H9 (cell line): ENCODE measurements around the gene LIN7C. TPM values are rescaled to one million over a fixed set of nuclear protein-coding genes. Genes with fewer than 3 reads are reported as not detected.
A peak's percentile ranks its signal among the peaks of the same experiment; 100 is the strongest.

Source experiments
- DNase-seq: peaks from one replicate; pipeline ENCODE4 v3.0.0-alpha.2; 2017
- H2AFZ ChIP-seq: one replicate; pipeline ENCODE4 v1.6.1; 2013; ENCODE audit warnings: mild to moderate bottlenecking, low read length, control low read depth, moderate library complexity
- H2AK5ac ChIP-seq: 2 replicates; pipeline ENCODE4 v1.6.1; 2013; ENCODE audit warnings: low read length, control low read depth, mixed read lengths; ENCODE audit not compliant: insufficient read length
- H2BK120ac ChIP-seq: one replicate; pipeline ENCODE4 v1.6.1; 2013; ENCODE audit warnings: low read depth, mild to moderate bottlenecking, low read length, control low read depth, inconsistent platforms; ENCODE audit not compliant: poor library complexity, severe bottlenecking
- H2BK12ac ChIP-seq: 2 replicates; pipeline ENCODE4 v1.6.1; 2013; ENCODE audit warnings: low read length, control low read depth, mixed read lengths, low read depth; ENCODE audit not compliant: insufficient read length
- H2BK15ac ChIP-seq: 2 replicates; pipeline ENCODE4 v1.6.1; 2013; ENCODE audit warnings: low read depth, low read length, control low read depth
- H2BK20ac ChIP-seq: one replicate; pipeline ENCODE4 v1.6.1; 2013; ENCODE audit warnings: low read depth, mild to moderate bottlenecking, low read length, control low read depth, inconsistent platforms; ENCODE audit not compliant: poor library complexity, severe bottlenecking
- H2BK5ac ChIP-seq: 2 replicates; pipeline ENCODE4 v1.6.1; 2013; ENCODE audit warnings: low read length, control low read depth, mixed read lengths; ENCODE audit not compliant: insufficient read length
- H3K14ac ChIP-seq: 2 replicates; pipeline ENCODE4 v1.6.1; 2013; ENCODE audit warnings: low read length, control low read depth; ENCODE audit not compliant: insufficient read depth
- H3K18ac ChIP-seq: 2 replicates; pipeline ENCODE4 v1.6.1; 2013; ENCODE audit warnings: low read depth, mild to moderate bottlenecking, mixed read lengths, low read length, control low read depth; ENCODE audit not compliant: insufficient read length
- H3K23ac ChIP-seq: 2 replicates; pipeline ENCODE4 v1.6.1; 2013; ENCODE audit warnings: low read length, control low read depth, mixed read lengths, low read depth; ENCODE audit not compliant: insufficient read length
- H3K23me2 ChIP-seq: 2 replicates; pipeline ENCODE4 v1.6.1; 2013; ENCODE audit warnings: low read depth, mild to moderate bottlenecking, mixed read lengths, low read length, control low read depth; ENCODE audit not compliant: insufficient read length, poor library complexity, severe bottlenecking
- H3K27ac ChIP-seq: 2 replicates; pipeline ENCODE4 v1.5.1; 2013; ENCODE audit warnings: low read length, control low read depth, mixed read lengths, low read depth; ENCODE audit not compliant: insufficient read length
- H3K27me3 ChIP-seq: 2 replicates; pipeline ENCODE4 v1.6.1; 2013; ENCODE audit warnings: low read length, control low read depth, inconsistent platforms; ENCODE audit not compliant: insufficient read depth
- H3K4ac ChIP-seq: 2 replicates; pipeline ENCODE4 v1.6.1; 2013; ENCODE audit warnings: low read depth, mild to moderate bottlenecking, control low read depth, inconsistent platforms, low read length, moderate library complexity
- H3K4me1 ChIP-seq: 2 replicates; pipeline ENCODE4 v1.6.1; 2013; ENCODE audit warnings: low read length, control low read depth, inconsistent platforms; ENCODE audit not compliant: insufficient read depth
- H3K4me2 ChIP-seq: 2 replicates; pipeline ENCODE4 v1.6.1; 2013; ENCODE audit warnings: low read length, control low read depth, mixed read lengths; ENCODE audit not compliant: insufficient read length, insufficient read depth
- H3K56ac ChIP-seq: 2 replicates; pipeline ENCODE4 v1.6.1; 2013; ENCODE audit warnings: low read depth, mild to moderate bottlenecking, mixed read lengths, low read length, control low read depth; ENCODE audit not compliant: insufficient read length
- H3K79me1 ChIP-seq: 2 replicates; pipeline ENCODE4 v1.6.1; 2013; ENCODE audit warnings: low read depth, mild to moderate bottlenecking, moderate library complexity, low read length, control low read depth, inconsistent platforms; ENCODE audit not compliant: insufficient read depth, poor library complexity, severe bottlenecking
- H3K79me2 ChIP-seq: 2 replicates; pipeline ENCODE4 v1.6.1; 2013; ENCODE audit warnings: low read length, control low read depth, inconsistent platforms; ENCODE audit not compliant: insufficient read depth
- H3K9ac ChIP-seq: 2 replicates; pipeline ENCODE4 v1.6.1; 2013; ENCODE audit warnings: low read length, control low read depth, mixed read lengths; ENCODE audit not compliant: insufficient read length; ENCODE audit errors: extremely low read depth
- H3K9me3 ChIP-seq: one replicate; pipeline ENCODE4 v1.6.1; 2013; ENCODE audit warnings: low read depth, low read length, inconsistent platforms; ENCODE audit not compliant: control insufficient read depth
- H3T11ph ChIP-seq: one replicate; pipeline ENCODE4 v1.6.1; 2013; ENCODE audit warnings: mild to moderate bottlenecking, low read length, control low read depth, inconsistent platforms
- H4K20me1 ChIP-seq: one replicate; pipeline ENCODE4 v1.6.1; 2013; ENCODE audit not compliant: control insufficient read depth, insufficient read length, insufficient read depth
- H4K5ac ChIP-seq: 2 replicates; pipeline ENCODE4 v1.6.1; 2013; ENCODE audit warnings: low read depth, mild to moderate bottlenecking, mixed read lengths, low read length, control low read depth; ENCODE audit not compliant: insufficient read length
- H4K8ac ChIP-seq: replicated peaks from 2 replicates; pipeline ENCODE4 v1.6.1; 2013; ENCODE audit warnings: low read length, control low read depth, mixed read lengths, low read depth; ENCODE audit not compliant: insufficient read length
- H4K91ac ChIP-seq: 2 replicates; pipeline ENCODE4 v1.6.1; 2013; ENCODE audit warnings: low read depth, mild to moderate bottlenecking, moderate library complexity, mixed read lengths, low read length, control low read depth; ENCODE audit not compliant: insufficient read length
- H3K27ac Mint-ChIP-seq, 3 experiments: 2 replicates in 2 of 3; 3 replicates in 1 of 3; pipeline ENCODE4 v1.8.0; 2020 to 2021; ENCODE audit warnings: mixed read lengths in 3 of 3, mild to moderate bottlenecking in 1 of 3, moderate library complexity in 1 of 3
- H3K27me3 Mint-ChIP-seq: 2 replicates; pipeline ENCODE4 v1.8.0; 2021; ENCODE audit warnings: low read depth, mild to moderate bottlenecking, moderate library complexity, mixed read lengths
- H3K36me3 Mint-ChIP-seq, 3 experiments: 2 replicates in 2 of 3; 3 replicates in 1 of 3; pipeline ENCODE4 v1.8.0; 2020 to 2021; ENCODE audit warnings: low read depth in 3 of 3, mixed read lengths in 3 of 3; ENCODE audit not compliant: insufficient read depth in 1 of 3
- H3K4me1 Mint-ChIP-seq, 2 experiments: 2 replicates each; pipeline ENCODE4 v1.8.0; 2020; ENCODE audit warnings: mixed read lengths in 2 of 2
- H3K4me3 Mint-ChIP-seq, 2 experiments: 2 replicates in 1 of 2; 3 replicates in 1 of 2; pipeline ENCODE4 v1.8.0; 2020 to 2021; ENCODE audit warnings: mild to moderate bottlenecking in 2 of 2, mixed read lengths in 2 of 2, moderate library complexity in 1 of 2
- H3K9me3 Mint-ChIP-seq, 2 experiments: 2 replicates in 1 of 2; 3 replicates in 1 of 2; pipeline ENCODE4 v1.8.0; 2020; ENCODE audit warnings: mild to moderate bottlenecking in 2 of 2, mixed read lengths in 2 of 2, moderate library complexity in 1 of 2
- WGBS: extraction: QIAGEN DNeasy Blood & Tissue Kit; methylation state at CpG from one replicate; pipeline ENCODE4 v1.1.7; 2013; ENCODE audit warnings: missing lambda C conversion rate, low lambda C conversion rate, mixed read lengths; ENCODE audit not compliant: insufficient read length; ENCODE audit errors: extremely low coverage; 5-methylcytosine and 5-hydroxymethylcytosine counted together
- total RNA-seq: library from RNA; stranded (reverse); gene quantifications from 2 replicates; pipeline ENCODE4 v1.2.1, GENCODE V29; 2021
- TF ChIP-seq, protein P1 (sequence below): fragments of 200-600 bp; sonication (generic); conservative IDR thresholded peaks from 3 replicates; pipeline ENCODE4 v1.8.0; 2021; ENCODE audit warnings: antibody characterized with exemption, mild to moderate bottlenecking

LIN7C gene
- total RNA-seq, 1 experiment from 2014 or later: 40.0 TPM

DNA sequence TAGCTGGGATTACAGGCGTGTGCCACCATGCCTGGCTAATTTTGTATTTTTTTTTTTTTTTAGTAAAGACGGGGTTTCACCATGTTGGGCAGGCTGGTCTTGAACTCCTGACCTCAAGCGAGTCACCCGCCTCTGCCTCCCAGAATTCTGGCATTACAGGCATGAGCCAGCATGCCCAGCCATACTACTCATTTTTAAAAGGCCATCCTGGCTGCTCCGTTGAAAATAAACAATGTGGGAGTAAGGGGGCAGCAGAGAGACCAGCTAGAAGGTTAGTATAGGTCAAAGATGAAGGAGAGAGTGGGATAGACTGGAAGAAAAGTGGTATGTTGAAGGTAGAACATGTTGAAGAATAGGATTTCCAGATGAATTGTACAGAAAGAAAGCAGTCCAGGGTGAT is 17.6 kb upstream of the LIN7C start:
- H3K27me3 ChIP-seq: no peaks in the 10 kb centered on the region
- no peak overlapping the region for H2BK5ac ChIP-seq

More for the DNA sequence above, 17.6 kb upstream of the LIN7C start:
- Mint-ChIP-seq H3K4me1 (peaks cover 10% of the 10 kb centered on the region in 2 experiments; a peak in 3 of 4 replicates), H3K4me3 (no peak overlapping the region), H3K36me3 (no peaks in the 10 kb centered on the region), H3K27ac (no peak overlapping the region; a peak in 1 of 7 replicates), H3K27me3 (no peaks in the 10 kb centered on the region; the same call in none of the 2 replicates), H3K9me3 (no peaks in the 10 kb centered on the region)
- Histone ChIP-seq H4K91ac (no peak overlapping the region), H3K23me2 (no peaks in the 10 kb centered on the region), H3K56ac (no peak overlapping the region), H3K23ac (no peak overlapping the region), H2BK12ac (no peak overlapping the region), H3K18ac (no peak overlapping the region), H4K8ac (no peak overlapping the region), H3K14ac (no peak overlapping the region), H3K27ac (no peak overlapping the region), H4K20me1 (no peaks in the 10 kb centered on the region), H3K79me1 (no peaks in the 10 kb centered on the region), H2BK120ac (no peak overlapping the region), H3K4me2 (no peak overlapping the region), H3K4me1 (no peaks in the 10 kb centered on the region), H3K9me3 (no peaks in the 10 kb centered on the region), H2BK15ac (no peak overlapping the region), H3K4ac (no peak overlapping the region), H3T11ph (no peak overlapping the region), H2AFZ (no peak overlapping the region), H4K5ac (no peak overlapping the region), H2AK5ac (no peak overlapping the region), H3K9ac (no peak overlapping the region), H3K79me2 (no peaks in the 10 kb centered on the region), H2BK20ac (no peak overlapping the region)
- DNase-seq: peak; percentile 73
- TF ChIP-seq, protein P1, sequence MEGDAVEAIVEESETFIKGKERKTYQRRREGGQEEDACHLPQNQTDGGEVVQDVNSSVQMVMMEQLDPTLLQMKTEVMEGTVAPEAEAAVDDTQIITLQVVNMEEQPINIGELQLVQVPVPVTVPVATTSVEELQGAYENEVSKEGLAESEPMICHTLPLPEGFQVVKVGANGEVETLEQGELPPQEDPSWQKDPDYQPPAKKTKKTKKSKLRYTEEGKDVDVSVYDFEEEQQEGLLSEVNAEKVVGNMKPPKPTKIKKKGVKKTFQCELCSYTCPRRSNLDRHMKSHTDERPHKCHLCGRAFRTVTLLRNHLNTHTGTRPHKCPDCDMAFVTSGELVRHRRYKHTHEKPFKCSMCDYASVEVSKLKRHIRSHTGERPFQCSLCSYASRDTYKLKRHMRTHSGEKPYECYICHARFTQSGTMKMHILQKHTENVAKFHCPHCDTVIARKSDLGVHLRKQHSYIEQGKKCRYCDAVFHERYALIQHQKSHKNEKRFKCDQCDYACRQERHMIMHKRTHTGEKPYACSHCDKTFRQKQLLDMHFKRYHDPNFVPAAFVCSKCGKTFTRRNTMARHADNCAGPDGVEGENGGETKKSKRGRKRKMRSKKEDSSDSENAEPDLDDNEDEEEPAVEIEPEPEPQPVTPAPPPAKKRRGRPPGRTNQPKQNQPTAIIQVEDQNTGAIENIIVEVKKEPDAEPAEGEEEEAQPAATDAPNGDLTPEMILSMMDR: peak; percentile 68
- WGBS: no CpG with 5 or more reads among the region's 5 CpGs
